NT2/D1 (cell line): ENCODE results near the gene ZMYND19.
"Not testable (repeated sequence)": the region's sequence is repeated elsewhere in the genome, so short reads cannot be mapped to it uniquely, and the experiment has no call there.

Experiments
- DNase-seq: peaks from one replicate; pipeline ENCODE4 v3.0.0-alpha.2; 2011; ENCODE audit warnings: low read depth, low spot score
- H3K27me3 ChIP-seq: 2 replicates; pipeline ENCODE4 v1.6.0; 2011; ENCODE audit warnings: mild to moderate bottlenecking; ENCODE audit not compliant: insufficient read length, insufficient read depth
- H3K36me3 ChIP-seq: 2 replicates; pipeline ENCODE4 v1.6.1; 2011; ENCODE audit warnings: mild to moderate bottlenecking, low read length, mixed read lengths; ENCODE audit not compliant: insufficient read depth, insufficient read length
- H3K4me1 ChIP-seq: 2 replicates; pipeline ENCODE4 v1.5.1; 2011; ENCODE audit not compliant: insufficient read depth, insufficient read length
- H3K4me3 ChIP-seq: 2 replicates; pipeline ENCODE4 v1.5.1; 2011; ENCODE audit warnings: low read depth; ENCODE audit not compliant: insufficient read length
- H3K9ac ChIP-seq: 2 replicates; pipeline ENCODE4 v1.6.0; 2011; ENCODE audit warnings: low read depth; ENCODE audit not compliant: insufficient read length
- H3K9me3 ChIP-seq: 2 replicates; pipeline ENCODE4 v1.5.1; 2011; ENCODE audit warnings: mild to moderate bottlenecking, low read length; ENCODE audit not compliant: insufficient read depth
- SUZ12 ChIP-seq: IDR thresholded peaks from 2 replicates; pipeline ENCODE4 v1.6.1; 2011; ENCODE audit not compliant: insufficient read length, insufficient read depth; ENCODE audit errors: extremely low read depth
- YY1 ChIP-seq: IDR thresholded peaks from 2 replicates; pipeline ENCODE4 v1.6.1; 2011; ENCODE audit not compliant: insufficient read length, insufficient read depth
- ZNF274 ChIP-seq: IDR thresholded peaks from 2 replicates; pipeline ENCODE4 v1.6.1; 2011; ENCODE audit warnings: mild to moderate bottlenecking, low read depth, low read length

ZMYND19 gene

DNA sequence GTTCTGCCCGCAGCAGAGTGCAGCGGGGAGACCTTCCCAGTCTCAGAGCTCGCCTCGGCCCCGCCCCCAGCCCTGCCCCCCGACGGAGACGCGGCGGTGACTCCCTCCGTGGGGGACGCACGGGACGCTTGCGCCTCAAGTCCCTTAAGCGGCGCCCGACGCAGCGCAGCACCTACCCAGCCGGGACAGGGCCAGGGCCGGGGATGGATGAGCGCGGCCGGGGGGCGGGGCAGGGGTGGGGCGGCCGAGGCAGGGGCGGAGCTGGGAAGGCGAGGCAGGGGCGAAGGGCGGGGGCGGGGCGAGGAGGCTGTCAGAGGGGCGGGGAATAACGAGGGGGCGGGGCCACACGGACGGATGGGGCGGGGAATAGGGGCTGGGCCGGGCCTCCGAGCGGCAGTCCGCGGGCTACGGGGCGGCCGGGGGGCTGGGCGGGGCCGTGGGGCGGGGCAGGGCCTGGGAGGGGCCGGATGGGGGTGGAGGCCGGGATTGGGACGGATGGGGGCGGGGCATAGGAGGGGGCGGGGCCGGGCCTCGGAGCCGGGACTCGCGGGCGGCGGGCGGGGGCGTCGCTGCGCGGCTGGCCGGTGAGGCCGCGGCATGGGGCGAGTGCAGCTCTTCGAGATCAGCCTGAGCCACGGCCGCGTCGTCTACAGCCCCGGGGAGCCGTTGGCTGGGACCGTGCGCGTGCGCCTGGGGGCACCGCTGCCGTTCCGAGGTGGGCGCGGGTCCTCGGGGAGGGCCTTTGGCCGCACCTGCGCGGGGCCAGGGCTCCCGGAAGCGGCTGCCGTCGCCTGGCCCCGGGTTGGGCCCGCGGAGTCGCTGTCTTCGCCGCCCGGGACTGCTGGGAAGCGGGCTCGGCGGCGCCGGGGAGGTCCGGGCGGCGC, 15.1 kb upstream of the ZMYND19 start, which contains the start of gene ARRDC1:
ARRDC1 (plus strand) TSS at position 566 of the 884 bp plus-strand sequence; CDS start at position 598, 32 bp downstream.
- Histone ChIP-seq H3K36me3 (peaks cover 6% of the 10 kb centered on the region), H3K4me1 (peaks cover 27% of the 10 kb centered on the region), H3K9me3 (no peaks in the 10 kb centered on the region), H3K4me3 (peak within 1 kb of the TSS; percentile 69), H3K9ac (peak within 1 kb of the TSS; percentile 90), H3K27me3 (peaks cover 23% of the 10 kb centered on the region)
- TF ChIP-seq SUZ12 = no peak
- TF ChIP-seq YY1 = no peak
- no peak for TF ChIP-seq ZNF274
- peak; percentile 81 for DNase-seq

DNA sequence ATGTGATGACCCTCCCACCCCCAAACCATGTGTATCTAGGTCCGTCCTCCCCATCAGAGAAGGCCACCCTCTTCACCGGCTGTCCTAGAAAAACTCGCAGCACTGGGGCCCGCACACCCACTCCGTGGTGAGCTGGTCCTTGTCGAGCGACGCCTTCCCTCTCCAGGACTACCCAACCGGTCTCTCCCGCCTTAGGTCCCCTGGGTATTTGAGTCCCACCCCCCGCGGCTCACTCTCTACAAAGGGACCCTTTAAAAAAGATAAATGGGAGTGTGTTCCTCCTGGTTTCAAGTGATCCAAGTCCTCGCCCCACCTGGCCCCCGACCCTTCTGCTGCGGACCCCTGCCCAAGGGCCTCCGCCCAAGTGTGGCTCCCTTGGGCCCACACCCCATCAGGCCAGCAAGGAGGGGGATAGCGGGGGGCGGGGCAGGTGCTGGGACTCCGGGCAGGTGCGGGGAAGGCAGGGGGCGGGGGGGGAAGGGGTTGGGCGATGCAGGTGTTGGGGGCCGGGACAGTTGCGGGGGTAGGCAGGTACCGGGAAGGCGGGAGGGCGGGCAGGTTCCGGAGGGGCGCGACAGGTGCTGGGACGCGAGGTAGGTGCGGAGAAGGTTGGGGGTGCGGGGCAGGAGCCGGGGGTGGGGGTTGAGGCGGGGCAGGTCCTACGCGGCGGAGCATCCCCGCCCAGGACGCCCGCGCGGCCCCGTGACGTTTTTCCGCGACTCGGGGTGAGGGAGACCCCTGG, 14.2 kb upstream of the ZMYND19 start:
- no peak for DNase-seq
- Histone ChIP-seq H3K27me3 (peaks cover 23% of the 10 kb centered on the region), H3K4me1 (peaks cover 27% of the 10 kb centered on the region), H3K9ac (no peak overlapping the region), H3K9me3 (no peaks in the 10 kb centered on the region), H3K4me3 (no peak overlapping the region), H3K36me3 (peaks cover 6% of the 10 kb centered on the region)
- no peak for TF ChIP-seq SUZ12
- TF ChIP-seq YY1 = no peak
- no peak for TF ChIP-seq ZNF274

DNA sequence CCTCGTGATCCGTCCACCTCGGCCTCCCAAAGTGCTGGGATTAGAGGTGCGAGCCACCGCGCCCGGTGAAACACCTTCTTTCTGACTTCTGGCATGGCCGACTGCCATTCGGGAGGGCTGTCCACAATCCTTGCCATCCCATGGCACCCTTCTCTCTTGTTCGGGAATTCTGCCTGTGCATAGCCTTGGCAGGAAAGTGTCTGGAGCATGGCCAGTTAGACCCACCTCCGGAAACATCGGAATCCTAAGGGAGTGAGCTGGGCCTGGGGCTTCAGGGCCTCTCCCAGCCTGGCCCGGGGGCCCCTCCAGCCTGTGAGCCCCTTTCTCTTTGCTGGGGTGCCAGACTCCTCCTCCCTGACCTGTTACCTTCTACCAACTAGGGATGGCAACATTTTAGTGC, 13.6 kb upstream of the ZMYND19 start:
- H3K9me3 ChIP-seq = no peaks in the 10 kb centered on the region
- H3K9ac ChIP-seq = no peak overlapping the region
- DNase-seq = no peak
- H3K27me3 ChIP-seq = peaks cover 23% of the 10 kb centered on the region
- H3K36me3 ChIP-seq = peaks cover 6% of the 10 kb centered on the region
- TF ChIP-seq YY1 (no peak), ZNF274 (no peak), SUZ12 (no peak)
- H3K4me1 ChIP-seq = peaks cover 27% of the 10 kb centered on the region
- H3K4me3 ChIP-seq = no peak overlapping the region

DNA sequence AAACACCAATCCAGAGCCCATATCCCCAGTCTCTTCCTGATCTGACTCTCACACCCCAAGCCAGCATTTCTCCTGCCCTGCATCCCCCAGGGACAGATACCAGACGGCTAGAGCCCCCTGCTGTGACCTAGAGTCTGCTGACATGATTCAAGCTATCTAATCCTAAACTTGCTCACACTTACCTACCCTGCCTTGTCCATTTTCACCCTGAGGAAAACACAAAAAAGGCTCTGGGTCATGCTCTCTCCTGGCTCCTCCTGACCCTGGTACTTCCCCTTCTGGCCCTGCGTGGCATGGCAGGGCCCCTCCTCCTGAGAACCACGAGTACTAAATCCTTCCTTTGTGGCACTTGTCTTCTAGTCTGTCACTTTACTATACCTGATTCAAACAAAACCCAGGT, 12.3 kb upstream of the ZMYND19 start:
- H3K4me3 ChIP-seq = no peak overlapping the region
- no peaks in the 10 kb centered on the region for H3K9me3 ChIP-seq
- TF ChIP-seq SUZ12 (no peak), YY1 (no peak), ZNF274 (no peak)
- no peak for DNase-seq
- no peaks in the 10 kb centered on the region for H3K36me3 ChIP-seq
- H3K27me3 ChIP-seq = peaks cover 23% of the 10 kb centered on the region
- H3K9ac ChIP-seq = peak overlapping the region; percentile 37
- H3K4me1 ChIP-seq = peaks cover 18% of the 10 kb centered on the region

DNA sequence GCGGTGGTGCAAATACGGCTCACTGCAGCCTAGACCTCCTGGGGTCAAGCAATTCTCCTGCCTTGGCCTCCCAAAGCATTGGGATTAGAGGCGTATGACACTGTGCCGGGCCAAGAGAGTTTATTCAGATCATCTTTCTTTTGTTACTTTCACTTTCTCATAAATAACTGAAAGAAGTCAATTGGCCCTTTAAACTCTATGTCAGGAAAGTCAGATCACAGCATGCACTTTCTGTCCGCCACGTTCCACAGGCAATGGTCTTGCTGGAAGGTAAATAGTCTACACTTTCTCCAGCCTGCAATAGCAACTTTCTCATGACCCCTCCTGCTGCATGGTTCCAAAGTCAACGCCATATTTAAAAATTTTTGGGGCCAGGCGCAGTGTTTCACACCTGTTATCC, 8.6 kb upstream of the ZMYND19 start:
- H3K4me1 ChIP-seq = peaks cover 3% of the 10 kb centered on the region
- no peaks in the 10 kb centered on the region for H3K36me3 ChIP-seq
- H3K4me3 ChIP-seq = no peak overlapping the region

DNA sequence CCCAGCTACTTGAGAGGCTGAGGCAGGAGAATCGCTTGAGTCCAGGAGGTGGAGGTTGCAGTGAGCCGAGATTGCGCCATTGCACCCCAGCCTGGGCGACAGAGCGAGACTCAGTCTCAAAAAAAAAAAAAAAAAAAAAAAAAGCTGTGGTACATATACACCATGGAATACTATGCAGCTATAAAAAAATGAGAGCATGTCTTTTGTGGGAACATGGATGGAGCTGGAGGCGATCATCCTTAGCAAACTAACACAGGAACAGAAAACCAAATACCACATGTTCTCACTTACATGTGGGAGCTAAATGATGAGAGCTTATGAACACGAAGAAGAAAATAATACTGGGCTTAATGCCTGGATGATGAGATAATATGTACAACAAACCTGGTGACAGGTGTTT, 6.3 kb upstream of the ZMYND19 start:
- H3K36me3 ChIP-seq, H3K4me1 ChIP-seq, H3K4me3 ChIP-seq, H3K27me3 ChIP-seq, H3K9me3 ChIP-seq, DNase-seq, H3K9ac ChIP-seq: not testable (repeated sequence)

More for the DNA sequence above, 8.6 kb upstream of the ZMYND19 start:
- TF ChIP-seq ZNF274 = no peak
- TF ChIP-seq SUZ12 = no peak
- TF ChIP-seq YY1 = no peak
- no peak for DNase-seq
- H3K9ac ChIP-seq = no peak overlapping the region
- H3K27me3 ChIP-seq = peaks cover 2% of the 10 kb centered on the region
- no peaks in the 10 kb centered on the region for H3K9me3 ChIP-seq

DNA sequence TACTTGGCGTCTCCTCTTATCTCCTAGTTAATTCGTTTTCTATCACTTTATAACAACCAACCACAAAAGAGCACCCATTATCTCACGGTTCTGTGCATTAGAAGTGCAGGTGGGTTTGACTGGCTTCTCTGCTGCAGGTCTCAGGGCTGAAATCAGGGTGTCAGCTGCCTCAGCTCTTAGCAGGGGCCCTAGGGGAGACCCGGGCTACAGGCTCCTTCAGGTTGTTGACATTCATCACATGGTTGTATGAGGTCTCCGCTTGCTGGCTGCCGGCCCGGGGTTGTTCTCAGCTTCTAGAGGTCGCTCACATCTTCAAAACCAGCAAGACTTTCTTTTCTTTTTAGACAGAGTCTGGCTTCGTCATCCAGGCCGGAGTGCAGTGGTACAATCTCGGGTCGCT, 2.9 kb upstream of the ZMYND19 start:
- no peaks in the 10 kb centered on the region for H3K9me3 ChIP-seq
- H3K4me3 ChIP-seq = no peak overlapping the region
- DNase-seq = no peak
- TF ChIP-seq ZNF274 (no peak), YY1 (no peak), SUZ12 (no peak)
- H3K4me1 ChIP-seq = peaks cover 19% of the 10 kb centered on the region
- no peaks in the 10 kb centered on the region for H3K27me3 ChIP-seq
- peak overlapping the region; percentile 36 for H3K9ac ChIP-seq
- H3K36me3 ChIP-seq = peaks cover 17% of the 10 kb centered on the region
